Measurements from ENCODE around the gene RAB11FIP4.
"Not testable (repeated sequence)": the region's sequence is repeated elsewhere in the genome, so short reads cannot be mapped to it uniquely, and the experiment has no call there.

RAB11FIP4 gene

DNA sequence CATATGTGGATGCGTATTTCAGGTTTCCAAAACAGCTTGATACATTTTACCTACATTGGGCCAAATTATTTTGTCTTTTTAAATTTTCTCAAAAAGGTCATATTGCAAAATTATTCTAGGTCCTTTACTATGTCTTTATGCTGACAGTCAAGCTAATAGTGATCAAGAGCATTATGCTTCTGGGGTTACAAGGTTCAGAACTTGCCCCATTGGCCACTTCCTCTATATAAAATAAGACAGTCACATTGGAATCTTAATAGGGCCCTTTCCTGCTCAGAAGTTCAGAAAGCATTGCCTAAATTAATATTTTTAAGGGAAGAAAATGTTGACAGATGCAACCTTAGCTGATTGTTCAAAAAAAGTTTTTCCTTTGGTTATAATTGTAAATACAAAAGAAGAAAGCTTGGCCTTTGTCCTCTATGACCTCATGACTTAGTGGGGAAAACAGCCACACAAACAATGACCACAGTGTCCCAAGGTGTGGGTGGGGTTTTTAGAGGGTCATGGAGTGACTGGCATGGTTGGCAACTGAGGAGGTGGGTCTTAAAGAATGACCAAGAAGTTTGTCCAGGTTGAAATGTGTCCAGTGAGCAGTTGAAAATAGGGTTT lies 11.8 kb upstream of the RAB11FIP4 start:
- H3K9me3 ChIP-seq (ENCODE audit: severe bottlenecking): no peaks in the 10 kb centered on the region
- H3K27me3 ChIP-seq (ENCODE audit: insufficient read depth, poor library complexity, severe bottlenecking): no peaks in the 10 kb centered on the region
- TF ChIP-seq, protein P1, sequence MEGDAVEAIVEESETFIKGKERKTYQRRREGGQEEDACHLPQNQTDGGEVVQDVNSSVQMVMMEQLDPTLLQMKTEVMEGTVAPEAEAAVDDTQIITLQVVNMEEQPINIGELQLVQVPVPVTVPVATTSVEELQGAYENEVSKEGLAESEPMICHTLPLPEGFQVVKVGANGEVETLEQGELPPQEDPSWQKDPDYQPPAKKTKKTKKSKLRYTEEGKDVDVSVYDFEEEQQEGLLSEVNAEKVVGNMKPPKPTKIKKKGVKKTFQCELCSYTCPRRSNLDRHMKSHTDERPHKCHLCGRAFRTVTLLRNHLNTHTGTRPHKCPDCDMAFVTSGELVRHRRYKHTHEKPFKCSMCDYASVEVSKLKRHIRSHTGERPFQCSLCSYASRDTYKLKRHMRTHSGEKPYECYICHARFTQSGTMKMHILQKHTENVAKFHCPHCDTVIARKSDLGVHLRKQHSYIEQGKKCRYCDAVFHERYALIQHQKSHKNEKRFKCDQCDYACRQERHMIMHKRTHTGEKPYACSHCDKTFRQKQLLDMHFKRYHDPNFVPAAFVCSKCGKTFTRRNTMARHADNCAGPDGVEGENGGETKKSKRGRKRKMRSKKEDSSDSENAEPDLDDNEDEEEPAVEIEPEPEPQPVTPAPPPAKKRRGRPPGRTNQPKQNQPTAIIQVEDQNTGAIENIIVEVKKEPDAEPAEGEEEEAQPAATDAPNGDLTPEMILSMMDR (IDR thresholded peaks at IDR 0.05; ENCODE audit: poor library complexity, severe bottlenecking): no peak
- no peak overlapping the region for H3K4me3 ChIP-seq (ENCODE audit: severe bottlenecking)
- no peak overlapping the region for H3K27ac ChIP-seq (ENCODE audit: poor library complexity, severe bottlenecking)
- no peak for DNase-seq (ENCODE audit: low spot score)
- no peak for ATAC-seq (ENCODE audit: low read depth)
- H3K36me3 ChIP-seq (ENCODE audit: low read depth): peaks cover 36% of the 10 kb centered on the region
- no peaks in the 10 kb centered on the region for H3K4me1 ChIP-seq (ENCODE audit: insufficient read depth, poor library complexity, severe bottlenecking)

DNA sequence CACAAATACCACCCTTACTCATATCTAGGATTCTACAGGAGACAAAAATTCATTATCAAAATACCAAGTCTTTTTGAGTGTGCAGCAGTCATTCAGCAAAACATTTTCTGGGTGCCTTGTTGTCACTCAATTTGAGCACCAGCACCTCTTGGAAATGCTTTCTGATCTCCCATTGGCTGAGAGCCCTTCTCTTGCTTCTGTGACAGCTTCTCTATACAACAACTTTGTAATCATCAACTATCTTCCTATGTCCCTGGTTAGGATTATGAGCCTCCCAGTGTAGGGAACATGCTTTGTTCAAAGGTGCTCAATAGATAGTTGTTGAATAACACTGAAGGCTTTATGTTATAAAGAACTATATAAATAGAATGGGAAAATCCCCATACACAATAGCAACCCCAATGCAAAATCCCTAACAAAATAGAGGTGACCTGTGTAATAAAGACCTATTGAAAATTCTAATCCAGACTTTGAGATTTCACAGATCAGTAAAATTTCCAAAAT lies 10.3 kb upstream of the RAB11FIP4 start:
- H3K9me3 ChIP-seq (ENCODE audit: severe bottlenecking): no peaks in the 10 kb centered on the region
- H3K27me3 ChIP-seq (ENCODE audit: insufficient read depth, poor library complexity, severe bottlenecking): no peaks in the 10 kb centered on the region
- DNase-seq (ENCODE audit: low spot score) (no peak), ATAC-seq (ENCODE audit: low read depth) (no peak)
- H3K4me3 ChIP-seq (ENCODE audit: severe bottlenecking): no peak overlapping the region
- TF ChIP-seq, protein P1 (IDR thresholded peaks at IDR 0.05; ENCODE audit: poor library complexity, severe bottlenecking): no peak
- H3K27ac ChIP-seq (ENCODE audit: poor library complexity, severe bottlenecking): no peak overlapping the region
- no peaks in the 10 kb centered on the region for H3K4me1 ChIP-seq (ENCODE audit: insufficient read depth, poor library complexity, severe bottlenecking)
- peaks cover 21% of the 10 kb centered on the region for H3K36me3 ChIP-seq (ENCODE audit: low read depth)

DNA sequence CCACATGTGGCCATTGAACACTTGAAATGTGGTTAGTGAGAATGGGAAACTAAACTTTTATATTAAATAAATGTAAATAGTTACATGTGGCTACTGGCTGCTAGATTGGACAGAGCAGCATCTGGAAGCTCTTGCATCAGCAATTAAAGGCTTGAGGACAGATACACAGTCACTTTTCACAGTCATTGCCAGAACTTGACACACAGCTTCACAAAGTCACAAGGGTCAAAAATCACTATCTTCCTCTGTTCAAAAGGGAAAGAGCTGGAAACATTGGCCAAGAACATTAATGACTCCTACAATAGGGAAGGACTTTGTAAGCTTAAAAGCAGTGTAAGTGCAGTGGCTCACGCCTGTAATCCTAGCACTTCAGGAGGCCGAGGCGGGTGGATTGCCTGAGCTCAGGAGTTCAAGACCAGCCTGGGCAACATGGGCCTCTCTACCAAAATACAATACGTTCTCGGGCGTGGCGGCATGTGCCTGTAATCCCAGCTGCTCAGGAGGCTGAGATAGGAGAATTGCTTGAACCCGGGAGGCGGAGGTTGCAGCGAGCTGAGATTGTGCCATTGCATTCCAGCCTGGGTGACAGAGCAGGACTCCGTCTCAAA lies 8.7 kb upstream of the RAB11FIP4 start:
- not testable (repeated sequence) for ATAC-seq (ENCODE audit: low read depth); H3K4me1 ChIP-seq (ENCODE audit: insufficient read depth, poor library complexity, severe bottlenecking); H3K4me3 ChIP-seq (ENCODE audit: severe bottlenecking); H3K27me3 ChIP-seq (ENCODE audit: insufficient read depth, poor library complexity, severe bottlenecking); H3K9me3 ChIP-seq (ENCODE audit: severe bottlenecking); H3K27ac ChIP-seq (ENCODE audit: poor library complexity, severe bottlenecking); DNase-seq (ENCODE audit: low spot score)
- peaks cover 10% of the 10 kb centered on the region; the same call in 1 of the 2 replicates for H3K36me3 ChIP-seq (ENCODE audit: low read depth)

GRCh38 chr17:31383488-31383887 lies 8.0 kb upstream of the RAB11FIP4 start:
- not testable (repeated sequence) for DNase-seq (ENCODE audit: low spot score); ATAC-seq (ENCODE audit: low read depth); H3K4me1 ChIP-seq (ENCODE audit: insufficient read depth, poor library complexity, severe bottlenecking); H3K27me3 ChIP-seq (ENCODE audit: insufficient read depth, poor library complexity, severe bottlenecking); H3K9me3 ChIP-seq (ENCODE audit: severe bottlenecking); H3K27ac ChIP-seq (ENCODE audit: poor library complexity, severe bottlenecking); H3K4me3 ChIP-seq (ENCODE audit: severe bottlenecking)
- TF ChIP-seq, protein P1 (IDR thresholded peaks at IDR 0.05; ENCODE audit: poor library complexity, severe bottlenecking): peak; percentile 9
- H3K36me3 ChIP-seq (ENCODE audit: low read depth): peaks cover 10% of the 10 kb centered on the region; the same call in 1 of the 2 replicates

DNA sequence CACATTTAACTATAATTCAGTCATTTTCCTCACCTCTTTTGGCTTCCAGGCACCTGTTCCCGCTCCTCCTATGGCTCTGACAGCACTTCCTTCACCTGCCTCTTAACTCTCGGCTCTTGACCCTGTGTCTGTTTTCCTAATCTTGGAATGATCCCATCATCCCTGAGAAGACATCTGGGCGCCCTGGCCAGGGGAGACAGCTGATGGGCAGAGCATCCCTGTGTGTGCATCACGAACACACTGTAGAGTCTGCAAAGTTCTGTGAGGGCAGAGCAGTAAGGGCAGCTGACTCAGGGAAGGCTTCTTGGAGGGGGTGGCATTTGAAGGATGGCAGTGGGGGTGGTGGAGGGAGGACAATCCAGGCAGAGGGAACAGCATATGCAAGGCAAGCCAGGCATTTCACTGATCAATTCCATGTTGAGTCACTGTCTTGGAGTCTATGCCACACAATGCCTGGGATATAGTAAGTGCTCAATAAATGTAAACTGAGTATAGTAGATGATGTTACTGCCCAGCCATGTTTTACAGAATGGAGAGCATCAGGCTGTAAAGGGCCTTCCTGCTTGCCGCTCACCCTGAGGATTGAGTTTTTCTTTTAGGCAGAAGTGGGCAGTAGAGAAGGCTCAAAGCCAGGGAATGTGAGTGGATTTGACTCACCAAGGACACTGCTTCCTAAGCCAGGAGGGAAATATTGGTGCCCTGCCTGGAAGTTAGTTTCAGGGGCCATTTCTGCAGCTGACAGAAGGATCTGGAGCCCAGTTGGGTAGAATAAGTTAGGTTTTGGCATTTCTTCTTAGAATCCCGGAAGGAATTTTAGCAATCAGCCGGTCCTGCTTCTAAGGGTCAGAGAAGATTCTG lies 5.8 kb upstream of the RAB11FIP4 start:
- H3K27me3 ChIP-seq (ENCODE audit: insufficient read depth, poor library complexity, severe bottlenecking): peaks cover 7% of the 10 kb centered on the region
- no peak for DNase-seq (ENCODE audit: low spot score)

More for the DNA sequence above, 5.8 kb upstream of the RAB11FIP4 start:
- no peak overlapping the region for H3K4me3 ChIP-seq (ENCODE audit: severe bottlenecking)
- no peaks in the 10 kb centered on the region for H3K4me1 ChIP-seq (ENCODE audit: insufficient read depth, poor library complexity, severe bottlenecking)
- TF ChIP-seq, protein P1 (IDR thresholded peaks at IDR 0.05; ENCODE audit: poor library complexity, severe bottlenecking): no peak
- no peaks in the 10 kb centered on the region for H3K9me3 ChIP-seq (ENCODE audit: severe bottlenecking)
- no peak overlapping the region for H3K27ac ChIP-seq (ENCODE audit: poor library complexity, severe bottlenecking)
- H3K36me3 ChIP-seq (ENCODE audit: low read depth): 0 out of 2 replicates have a peak, but pooled peaks cover 4% of the 10 kb centered on the region
- ATAC-seq (ENCODE audit: low read depth): peak; percentile 21; the same call in 2 of the 3 replicates
